Right ventricle myocardium inferior (tissue), 1 donor: ENCODE measurements around the gene ZBTB7C. TPM values are rescaled to one million over a fixed set of nuclear protein-coding genes. Genes with fewer than 3 reads are reported as not detected.

Experiments
- ATAC-seq: fragments of 200-7000 bp; cut with Tn5 transposase; one replicate; pipeline ENCODE4 v1.9.1; 2020; ENCODE audit warnings: mild to moderate bottlenecking, moderate library complexity
- DNase-seq: peaks from one replicate; pipeline ENCODE4 v3.0.0; 2021; ENCODE audit errors: missing footprints
- intact Hi-C: fragments of 100-400 bp; cut with DNase I; formaldehyde crosslinking; loops from one replicate; pipeline ENCODE4 v1.11.0; 2022
- total RNA-seq: library from RNA; stranded (reverse); fragmentation: NEBNext Ultra II Directional; extraction: Animal tissue kit (Norgen Biotek cat#: 25700); gene quantifications from one replicate; pipeline ENCODE4 v1.2.1, GENCODE V29; 2021
- donor health status: DM: no; HTN: yes; CAD: no; lungs with severe emphysema.

The ZBTB7C gene
- total RNA-seq, 1 donor from 2014 or later: 3.2 TPM

DNA sequence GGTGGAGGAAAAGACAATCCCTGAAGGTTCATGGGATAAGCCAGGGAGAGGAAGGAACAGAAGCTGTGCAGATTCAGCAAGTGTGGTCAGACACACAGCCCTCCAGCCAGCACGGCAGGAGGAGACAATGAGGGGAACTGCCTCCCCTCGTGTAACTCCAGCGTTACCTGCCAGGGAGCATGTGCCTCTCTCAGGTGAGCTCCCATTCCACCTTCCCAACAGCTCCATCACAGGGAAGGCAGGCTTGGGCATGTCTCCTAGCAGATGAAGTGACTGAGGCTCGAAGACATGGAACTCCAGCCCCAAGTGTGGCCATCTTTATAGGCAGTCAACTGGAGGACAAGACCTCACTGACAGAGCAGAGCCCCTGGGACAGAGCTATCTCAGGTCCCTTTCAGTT is 47.4 kb downstream of the ZBTB7C start:
- DNase-seq (no peak), ATAC-seq (no peak)
- intact Hi-C loops: no loop called here

- DNase-seq: no peak
- intact Hi-C loops: no loop called here
- no peak for ATAC-seq
These were observed 48.7 kb downstream of the ZBTB7C start for GRCh38 chr18:48360376-48361021.

DNA sequence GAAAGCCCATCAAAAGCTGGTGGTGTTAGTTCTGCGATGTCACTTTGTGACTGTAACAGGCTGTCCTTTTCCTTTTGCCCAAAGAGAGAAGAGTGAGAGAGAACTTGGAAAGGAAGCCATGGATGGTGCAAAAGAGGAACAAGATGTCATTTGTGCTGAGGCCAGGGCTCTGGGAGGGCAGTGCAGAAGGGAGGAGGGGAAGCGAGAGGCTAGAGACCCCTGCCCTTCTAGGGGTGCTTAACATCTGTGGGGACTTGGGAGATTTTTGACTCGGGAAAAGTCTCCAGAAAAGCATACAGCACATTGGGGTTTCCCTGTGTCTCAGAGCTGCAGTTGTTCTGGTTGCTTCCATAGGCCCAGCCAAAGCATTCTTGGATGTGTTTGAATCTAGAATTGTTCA is 49.6 kb downstream of the ZBTB7C start:
- intact Hi-C loops: no loop called here
- ATAC-seq (no peak), DNase-seq (no peak)

GRCh38 chr18:48358868-48359267 is 50.3 kb downstream of the ZBTB7C start:
- DNase-seq (no peak), ATAC-seq (no peak)
- intact Hi-C loops: no loop called here

- no peak for DNase-seq
- intact Hi-C loops: no loop called here
- ATAC-seq: no peak
These were observed 52.1 kb downstream of the ZBTB7C start for GRCh38 chr18:48356909-48357631.

GRCh38 chr18:48356151-48356745 is 52.9 kb downstream of the ZBTB7C start:
- ATAC-seq (no peak), DNase-seq (no peak)
- intact Hi-C loops: no loop called here

DNA sequence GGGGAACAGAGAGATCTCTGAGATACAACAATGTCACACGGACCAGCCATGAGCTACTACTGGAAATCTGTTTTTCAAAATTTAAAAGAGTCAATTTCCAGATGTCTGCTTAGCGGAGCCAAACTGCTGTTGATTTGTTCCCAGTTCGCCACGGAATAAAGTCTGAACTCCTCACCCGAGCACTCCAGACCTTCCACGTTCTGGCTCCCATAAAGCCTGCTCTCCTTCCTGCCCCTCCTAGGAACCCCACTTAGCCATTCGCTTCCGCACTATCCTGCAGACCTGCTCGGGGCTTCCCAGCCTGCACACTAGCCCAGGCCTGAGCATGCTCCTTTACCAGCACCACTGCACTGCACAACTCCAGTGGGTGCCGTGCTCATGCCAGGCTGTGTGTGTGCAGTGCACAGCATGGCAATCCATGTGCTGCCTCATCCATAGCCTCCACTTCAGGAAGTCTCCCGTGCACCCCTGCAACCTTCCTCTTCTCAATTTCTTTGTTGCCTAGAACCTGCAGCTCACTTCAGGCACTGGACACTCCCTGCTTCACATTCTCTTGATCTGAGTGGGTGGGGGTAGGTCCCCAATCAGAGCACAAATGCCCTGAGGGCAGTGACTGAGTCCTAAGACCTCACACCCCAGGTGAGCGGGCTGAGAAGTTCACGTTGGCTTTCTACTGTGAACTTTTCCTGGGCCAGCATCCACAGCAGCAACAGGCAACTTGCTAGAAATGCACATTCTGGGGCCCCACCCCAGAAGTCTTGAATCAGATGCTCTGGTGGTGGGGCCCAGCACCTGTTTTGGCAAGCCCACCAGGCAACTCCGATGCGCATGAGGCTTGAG is 53.7 kb downstream of the ZBTB7C start:
- intact Hi-C loops: no loop called here
- no peak for ATAC-seq
- no peak for DNase-seq

- ATAC-seq (no peak), DNase-seq (no peak)
- intact Hi-C loops: loop anchor here (5.0 kb wide), 1 partner anchor 37 kb away; no protein-coding TSS in a partner anchor
These were observed 54.4 kb downstream of the ZBTB7C start for GRCh38 chr18:48354746-48355260.

DNA sequence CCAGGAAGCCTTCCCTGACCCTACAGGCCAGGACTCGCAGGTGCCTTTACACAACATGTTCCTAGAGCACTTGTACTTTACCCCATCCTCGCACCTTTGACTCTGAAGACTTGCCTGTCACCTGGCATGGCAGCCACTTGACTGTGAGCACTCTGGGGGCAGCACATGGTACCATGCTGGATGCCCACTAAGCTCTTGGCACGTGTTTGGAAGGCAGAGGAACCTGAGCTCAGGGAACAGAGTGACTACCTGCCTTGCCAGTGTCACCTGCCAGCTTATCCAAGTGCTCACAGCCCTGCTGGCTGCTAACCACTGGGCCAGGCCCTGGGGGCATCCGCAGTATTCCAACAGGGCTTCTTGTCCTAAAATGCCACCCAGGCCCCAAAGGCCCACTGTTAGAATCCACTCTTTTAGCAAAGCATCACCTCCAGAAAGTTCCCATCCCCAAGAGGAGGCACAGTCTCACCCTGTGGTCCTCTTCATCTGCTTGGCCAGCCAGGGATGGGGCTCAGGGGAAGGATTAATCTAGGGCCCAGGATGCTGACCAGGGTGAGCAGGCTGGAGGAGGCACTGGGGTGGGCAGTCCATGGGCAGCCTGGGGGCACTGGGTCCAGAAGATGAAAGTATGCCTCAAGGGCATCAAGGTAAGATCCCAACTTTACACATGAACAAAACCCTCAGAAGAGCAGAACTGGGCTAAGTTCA is 57.0 kb downstream of the ZBTB7C start:
- intact Hi-C loops: loop anchor here (5.0 kb wide), 1 partner anchor 40 kb away; no protein-coding TSS in a partner anchor
- no peak for ATAC-seq
- DNase-seq: no peak

GRCh38 chr18:48351216-48352050 is 57.8 kb downstream of the ZBTB7C start:
- ATAC-seq (no peak), DNase-seq (no peak)
- intact Hi-C loops: loop anchor here (5.0 kb wide), 1 partner anchor 41 kb away; no protein-coding TSS in a partner anchor

- DNase-seq: no peak
- ATAC-seq: no peak
- intact Hi-C loops: no loop called here
These were observed 60.4 kb downstream of the ZBTB7C start for GRCh38 chr18:48348739-48349138.

DNA sequence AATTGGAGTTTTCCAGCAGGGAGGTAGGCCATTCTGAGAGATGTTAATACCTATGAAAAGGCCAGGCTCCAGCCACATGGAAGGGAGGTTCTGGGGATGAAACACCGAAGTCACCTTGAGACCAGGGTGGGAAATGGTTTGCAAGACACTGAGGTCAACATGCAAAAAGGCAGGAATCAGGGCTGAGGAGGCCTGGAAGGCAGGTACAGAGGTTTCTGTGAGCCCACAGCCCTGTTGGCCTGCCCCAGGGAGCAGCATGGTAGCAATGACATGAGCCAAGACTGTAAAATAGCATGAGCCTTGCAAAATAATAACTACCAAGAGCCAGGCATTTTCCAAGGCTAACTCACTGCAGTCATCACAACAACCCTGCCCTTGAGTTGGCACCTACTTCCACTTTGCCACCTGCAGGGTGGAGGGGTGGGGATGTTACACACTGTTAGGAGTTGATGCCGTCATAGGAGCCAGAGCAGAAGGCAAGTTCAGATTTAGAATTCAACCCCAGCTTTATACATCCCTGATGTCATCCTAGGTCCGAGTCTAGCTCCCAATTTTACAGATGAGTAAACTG is 61.3 kb downstream of the ZBTB7C start:
- ATAC-seq (no peak), DNase-seq (no peak)
- intact Hi-C loops: no loop called here

- ATAC-seq (no peak), DNase-seq (no peak)
- intact Hi-C loops: loop anchor here (2.0 kb wide), 1 partner anchor 309 kb away; no protein-coding TSS in a partner anchor
These were observed 63.6 kb downstream of the ZBTB7C start for GRCh38 chr18:48345596-48345995.

GRCh38 chr18:48342581-48342980 is 66.6 kb downstream of the ZBTB7C start:
- peak; percentile 33 for ATAC-seq
- intact Hi-C loops: no loop called here
- no peak for DNase-seq

DNA sequence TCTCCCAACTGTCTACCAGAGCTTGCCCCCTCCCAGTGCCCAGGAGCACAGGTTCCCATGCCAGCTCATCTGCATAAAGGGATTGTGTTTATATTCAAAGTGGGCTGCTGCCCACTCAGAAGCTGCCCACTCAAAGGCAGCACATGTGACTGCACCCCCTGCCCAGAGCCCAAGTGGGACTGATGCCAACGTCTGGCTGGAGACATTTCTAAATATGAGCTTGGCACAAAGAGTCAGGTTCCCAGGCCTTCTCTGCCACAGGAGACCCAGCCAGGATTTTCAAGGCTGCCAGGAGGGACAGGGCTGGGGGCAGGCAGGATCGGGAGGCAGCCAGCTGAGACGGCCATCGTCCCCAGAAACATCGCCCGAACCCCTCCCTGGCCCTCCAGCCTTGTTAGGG is 67.1 kb downstream of the ZBTB7C start:
- intact Hi-C loops: no loop called here
- DNase-seq (no peak), ATAC-seq (no peak)

- ATAC-seq: no peak
These were observed 68.6 kb downstream of the ZBTB7C start for GRCh38 chr18:48340560-48340959.

GRCh38 chr18:48339692-48340091 is 69.5 kb downstream of the ZBTB7C start:
- intact Hi-C loops: no loop called here
- DNase-seq (no peak), ATAC-seq (no peak)

More at GRCh38 chr18:48340560-48340959, 68.6 kb downstream of the ZBTB7C start:
- intact Hi-C loops: no loop called here
- DNase-seq: no peak
